ENCODE measurements around the gene KLHL18. TPM values are rescaled to one million over a fixed set of nuclear protein-coding genes. Genes with fewer than 3 reads are reported as not detected.
A peak's percentile ranks its signal among the peaks of the same experiment; 100 is the strongest.

KLHL18 gene
- total and polyA plus RNA-seq, 7 donors = 10.3 to 33.8 (median 12.7) TPM

DNA sequence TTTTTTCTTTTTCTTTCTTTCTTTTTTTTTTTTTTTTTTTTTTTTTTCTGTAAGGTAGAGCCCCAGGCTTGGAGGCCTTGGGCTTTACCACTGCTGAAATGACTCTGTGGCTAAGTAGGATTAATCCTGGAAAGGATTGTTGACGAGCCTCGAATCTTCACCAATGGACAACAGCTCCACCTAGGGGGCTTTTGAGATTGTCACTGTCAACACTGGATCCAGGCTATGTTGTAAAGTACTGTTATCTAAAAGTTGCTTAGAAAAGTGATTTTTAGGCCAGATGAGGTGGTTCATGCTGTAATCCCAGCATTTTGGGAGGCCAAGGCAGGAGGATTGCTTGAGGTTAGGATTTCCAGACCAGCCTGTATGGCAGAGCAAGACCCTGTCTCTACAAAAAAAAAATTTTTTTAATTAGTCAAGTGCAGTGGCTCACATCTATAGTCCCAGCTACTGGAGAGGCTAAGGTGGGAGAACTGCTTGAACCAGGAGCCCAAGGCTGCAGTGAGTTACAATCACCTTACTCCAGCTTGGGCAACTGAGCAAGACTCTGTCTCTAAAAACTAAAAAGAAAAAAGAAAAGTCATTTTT lies 41.6 kb downstream of the KLHL18 start:
- 2 to 6% methylated on average over 2 of the region's 2 CpGs for WGBS, 2 donors
- peaks cover under 1 to 80% (median 25%) of the 10 kb centered on the region in 4 donors for H3K36me3 ChIP-seq
- no peaks in the 10 kb centered on the region for H3K27me3 ChIP-seq
- H3K4me3 ChIP-seq = no peak overlapping the region
- DNase-seq = peak; percentile 74
- no peak overlapping the region for H3K27ac ChIP-seq
- TF ChIP-seq, protein P1, sequence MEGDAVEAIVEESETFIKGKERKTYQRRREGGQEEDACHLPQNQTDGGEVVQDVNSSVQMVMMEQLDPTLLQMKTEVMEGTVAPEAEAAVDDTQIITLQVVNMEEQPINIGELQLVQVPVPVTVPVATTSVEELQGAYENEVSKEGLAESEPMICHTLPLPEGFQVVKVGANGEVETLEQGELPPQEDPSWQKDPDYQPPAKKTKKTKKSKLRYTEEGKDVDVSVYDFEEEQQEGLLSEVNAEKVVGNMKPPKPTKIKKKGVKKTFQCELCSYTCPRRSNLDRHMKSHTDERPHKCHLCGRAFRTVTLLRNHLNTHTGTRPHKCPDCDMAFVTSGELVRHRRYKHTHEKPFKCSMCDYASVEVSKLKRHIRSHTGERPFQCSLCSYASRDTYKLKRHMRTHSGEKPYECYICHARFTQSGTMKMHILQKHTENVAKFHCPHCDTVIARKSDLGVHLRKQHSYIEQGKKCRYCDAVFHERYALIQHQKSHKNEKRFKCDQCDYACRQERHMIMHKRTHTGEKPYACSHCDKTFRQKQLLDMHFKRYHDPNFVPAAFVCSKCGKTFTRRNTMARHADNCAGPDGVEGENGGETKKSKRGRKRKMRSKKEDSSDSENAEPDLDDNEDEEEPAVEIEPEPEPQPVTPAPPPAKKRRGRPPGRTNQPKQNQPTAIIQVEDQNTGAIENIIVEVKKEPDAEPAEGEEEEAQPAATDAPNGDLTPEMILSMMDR (IDR thresholded peaks at IDR 0.05) = peak in 3 of 4 experiments; percentile 53 to 69 (median 54)
- TF ChIP-seq EP300 (IDR thresholded peaks at IDR 0.05) (no peak), POLR2A (IDR thresholded peaks at IDR 0.05) (no peak), POLR2AphosphoS5 (IDR thresholded peaks at IDR 0.05) (no peak)
- peaks cover 0 to 4% (median 2%) of the 10 kb centered on the region in 4 donors for H3K4me1 ChIP-seq
- intact Hi-C loops (cut with DNase I) = loop anchor here (2.0 to 10.0 kb wide), 4 partner anchors 42 to 620 kb away; partner anchors contain the start of genes KIF9, KLHL18 and SETD2
- H3K9me3 ChIP-seq = no peaks in the 10 kb centered on the region

DNA sequence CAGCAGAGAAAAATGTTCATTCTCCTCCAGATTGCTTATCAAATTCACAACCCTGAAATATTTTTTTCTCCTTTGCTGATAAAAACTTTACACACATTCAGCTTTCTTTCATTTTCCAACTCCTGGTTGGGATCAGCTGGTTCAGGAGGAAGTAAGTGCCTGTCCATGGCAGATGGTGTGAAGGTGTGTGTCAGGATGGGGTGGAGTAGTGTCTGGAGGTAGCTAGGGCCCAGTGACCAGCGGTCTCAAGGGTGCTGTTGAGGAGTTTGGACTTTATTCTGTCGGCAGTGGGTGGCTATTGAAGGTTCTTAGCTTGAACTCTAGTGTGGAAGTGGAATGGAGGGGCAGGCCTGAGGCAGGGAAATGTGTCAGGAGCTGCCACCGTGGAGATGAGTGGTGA lies 51.2 kb downstream of the KLHL18 start:
- Histone ChIP-seq H3K27me3 (no peaks in the 10 kb centered on the region), H3K36me3 (peaks cover 10 to 97% (median 57%) of the 10 kb centered on the region in 4 donors), H3K4me1 (no peaks in the 10 kb centered on the region), H3K27ac (no peak overlapping the region), H3K4me3 (no peak overlapping the region), H3K9me3 (no peaks in the 10 kb centered on the region)
- WGBS, 2 donors = 62 to 81% methylated on average over 3 of the region's 3 CpGs
- TF ChIP-seq POLR2AphosphoS5 (IDR thresholded peaks at IDR 0.05) = no peak
- no peak for TF ChIP-seq EP300 (IDR thresholded peaks at IDR 0.05)
- TF ChIP-seq, protein P1 (IDR thresholded peaks at IDR 0.05) = no peak
- no peak for TF ChIP-seq POLR2A (IDR thresholded peaks at IDR 0.05)
- DNase-seq = no peak
- intact Hi-C loops (cut with DNase I) = no loop called here

DNA sequence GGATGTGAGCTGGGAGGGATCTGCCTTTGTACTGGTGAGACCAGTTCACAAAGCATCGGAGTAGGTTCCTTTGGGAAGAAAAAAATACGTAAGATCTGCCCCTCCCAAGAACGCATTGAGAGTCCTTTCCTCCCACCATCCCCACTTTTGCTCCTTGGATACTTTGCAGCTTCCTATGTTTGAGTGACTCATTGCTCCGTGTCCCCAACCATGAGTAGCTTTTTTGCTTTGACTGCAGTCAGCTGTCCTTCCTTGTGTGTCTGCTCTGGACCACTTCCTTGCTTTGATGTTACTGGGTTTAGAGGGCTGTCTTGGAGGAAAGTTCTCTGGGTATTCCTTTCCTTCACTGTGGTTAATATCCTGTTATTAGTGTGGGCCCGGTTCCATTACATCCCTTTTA lies 54.9 kb downstream of the KLHL18 start:
- Histone ChIP-seq H3K4me1 (no peaks in the 10 kb centered on the region), H3K27ac (no peak overlapping the region), H3K36me3 (peaks cover 8 to 100% (median 58%) of the 10 kb centered on the region in 4 donors), H3K4me3 (no peak overlapping the region), H3K27me3 (no peaks in the 10 kb centered on the region), H3K9me3 (no peaks in the 10 kb centered on the region)
- no peak for DNase-seq
- intact Hi-C loops (cut with DNase I) = no loop called here
- 93 to 95% methylated on average over 5 of the region's 5 CpGs for WGBS, 2 donors
- TF ChIP-seq POLR2A (IDR thresholded peaks at IDR 0.05) (no peak), EP300 (IDR thresholded peaks at IDR 0.05) (no peak), POLR2AphosphoS5 (IDR thresholded peaks at IDR 0.05) (no peak)
- TF ChIP-seq, protein P1 (IDR thresholded peaks at IDR 0.05) = no peak

GRCh38 chr3:47339951-47340350 lies 57.2 kb downstream of the KLHL18 start:
- no peak overlapping the region for H3K4me3 ChIP-seq
- peaks cover 8 to 100% (median 52%) of the 10 kb centered on the region in 4 donors for H3K36me3 ChIP-seq
- TF ChIP-seq POLR2A (IDR thresholded peaks at IDR 0.05) (no peak), POLR2AphosphoS5 (IDR thresholded peaks at IDR 0.05) (no peak), EP300 (IDR thresholded peaks at IDR 0.05) (no peak)
- TF ChIP-seq, protein P1 (IDR thresholded peaks at IDR 0.05) = no peak
- H3K9me3 ChIP-seq = no peaks in the 10 kb centered on the region
- no peak overlapping the region for H3K27ac ChIP-seq
- intact Hi-C loops (cut with DNase I) = no loop called here
- DNase-seq = peak; percentile 10
- 92 to 93% methylated on average over 2 of the region's 2 CpGs for WGBS, 2 donors
- no peaks in the 10 kb centered on the region for H3K27me3 ChIP-seq
- no peaks in the 10 kb centered on the region for H3K4me1 ChIP-seq

Measured in sigmoid colon (tissue), 7 donors.